ENCODE data around the gene SEC24B.

DNA sequence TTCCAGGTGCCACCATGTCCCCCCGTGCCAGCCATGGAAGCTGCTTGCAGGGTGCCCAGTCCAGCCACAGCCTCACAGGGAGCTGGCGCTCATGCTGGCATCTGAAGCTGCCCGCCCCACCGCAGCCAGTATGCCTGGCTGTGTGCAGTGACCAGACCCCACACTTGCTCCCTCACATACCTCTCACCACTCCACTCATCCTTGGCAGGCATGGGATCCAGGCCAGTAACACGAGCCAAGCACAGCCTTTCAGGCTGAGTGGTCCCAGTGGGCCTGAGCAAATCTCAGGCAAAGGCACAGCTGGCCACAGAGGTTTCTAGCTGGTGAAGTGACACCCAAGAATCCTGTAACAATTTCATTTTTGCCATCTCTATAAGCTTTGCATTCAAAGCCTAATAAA, 48.4 kb upstream of the SEC24B start:
- no peak for TF ChIP-seq EZH2 (IDR thresholded peaks at IDR 0.05; ENCODE audit: borderline replicate concordance, low read length)
- TF ChIP-seq, protein P1, sequence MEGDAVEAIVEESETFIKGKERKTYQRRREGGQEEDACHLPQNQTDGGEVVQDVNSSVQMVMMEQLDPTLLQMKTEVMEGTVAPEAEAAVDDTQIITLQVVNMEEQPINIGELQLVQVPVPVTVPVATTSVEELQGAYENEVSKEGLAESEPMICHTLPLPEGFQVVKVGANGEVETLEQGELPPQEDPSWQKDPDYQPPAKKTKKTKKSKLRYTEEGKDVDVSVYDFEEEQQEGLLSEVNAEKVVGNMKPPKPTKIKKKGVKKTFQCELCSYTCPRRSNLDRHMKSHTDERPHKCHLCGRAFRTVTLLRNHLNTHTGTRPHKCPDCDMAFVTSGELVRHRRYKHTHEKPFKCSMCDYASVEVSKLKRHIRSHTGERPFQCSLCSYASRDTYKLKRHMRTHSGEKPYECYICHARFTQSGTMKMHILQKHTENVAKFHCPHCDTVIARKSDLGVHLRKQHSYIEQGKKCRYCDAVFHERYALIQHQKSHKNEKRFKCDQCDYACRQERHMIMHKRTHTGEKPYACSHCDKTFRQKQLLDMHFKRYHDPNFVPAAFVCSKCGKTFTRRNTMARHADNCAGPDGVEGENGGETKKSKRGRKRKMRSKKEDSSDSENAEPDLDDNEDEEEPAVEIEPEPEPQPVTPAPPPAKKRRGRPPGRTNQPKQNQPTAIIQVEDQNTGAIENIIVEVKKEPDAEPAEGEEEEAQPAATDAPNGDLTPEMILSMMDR (conservative IDR thresholded peaks at IDR 0.05 in 1 of 2, IDR thresholded peaks at IDR 0.05 in 1 of 2; ENCODE audit: extremely low read depth in 1 of 2, insufficient read depth in 1 of 2, low read depth in 1 of 2, low read length in 2 of 2): no peak
